ENCODE data around the gene ABHD16A. TPM values are rescaled to one million over a fixed set of nuclear protein-coding genes. Genes with fewer than 3 reads are reported as not detected.

The ABHD16A gene
- 10 to 100 TPM; 34.6 to 63.8 (median 50.3) TPM for polyA plus RNA-seq
- long read RNA-seq, donor 1, transcript ABHD16A-201 (20 exons, 2,103 nt) = major isoform, 27 of 28 reads
- long read RNA-seq, donor 1, partial matches to known transcripts = 0 of 28 reads
- long read RNA-seq, donor 1, other reads (novel, unspliced or antisense) = 0 of 28 reads
- long read RNA-seq, donor 2, transcript ABHD16A-201 (20 exons, 2,103 nt) = major isoform, 9 of 9 reads
- long read RNA-seq, donor 2, partial matches to known transcripts = 0 of 9 reads
- long read RNA-seq, donor 2, other reads (novel, unspliced or antisense) = 0 of 9 reads
- long read RNA-seq, donor 3, partial matches to known transcripts = 0 of 3 reads
- long read RNA-seq, donor 3, other reads (novel, unspliced or antisense) = 0 of 3 reads
- long read RNA-seq, donor 4 = 0 reads
- long read RNA-seq, donor 5, partial matches to known transcripts = 0 of 3 reads
- long read RNA-seq, donor 5, other reads (novel, unspliced or antisense) = 0 of 3 reads
- long read RNA-seq, donor 6, transcript ABHD16A-201 (20 exons, 2,103 nt) = major isoform, 7 of 8 reads
- long read RNA-seq, donor 6, partial matches to known transcripts = 0 of 8 reads
- long read RNA-seq, donor 6, other reads (novel, unspliced or antisense) = 0 of 8 reads
- long read RNA-seq, donor 7, transcript ABHD16A-201 (20 exons, 2,103 nt) = major isoform, 12 of 12 reads
- long read RNA-seq, donor 7, partial matches to known transcripts = 0 of 12 reads
- long read RNA-seq, donor 7, other reads (novel, unspliced or antisense) = 0 of 12 reads
- long read RNA-seq, donor 8 = 0 reads
- long read RNA-seq, donor 9 = 0 reads
- long read RNA-seq, donor 10, transcript ABHD16A-201 (20 exons, 2,103 nt) = major isoform, 14 of 15 reads
- long read RNA-seq, donor 10, partial matches to known transcripts = 0 of 15 reads
- long read RNA-seq, donor 10, other reads (novel, unspliced or antisense) = 0 of 15 reads

DNA sequence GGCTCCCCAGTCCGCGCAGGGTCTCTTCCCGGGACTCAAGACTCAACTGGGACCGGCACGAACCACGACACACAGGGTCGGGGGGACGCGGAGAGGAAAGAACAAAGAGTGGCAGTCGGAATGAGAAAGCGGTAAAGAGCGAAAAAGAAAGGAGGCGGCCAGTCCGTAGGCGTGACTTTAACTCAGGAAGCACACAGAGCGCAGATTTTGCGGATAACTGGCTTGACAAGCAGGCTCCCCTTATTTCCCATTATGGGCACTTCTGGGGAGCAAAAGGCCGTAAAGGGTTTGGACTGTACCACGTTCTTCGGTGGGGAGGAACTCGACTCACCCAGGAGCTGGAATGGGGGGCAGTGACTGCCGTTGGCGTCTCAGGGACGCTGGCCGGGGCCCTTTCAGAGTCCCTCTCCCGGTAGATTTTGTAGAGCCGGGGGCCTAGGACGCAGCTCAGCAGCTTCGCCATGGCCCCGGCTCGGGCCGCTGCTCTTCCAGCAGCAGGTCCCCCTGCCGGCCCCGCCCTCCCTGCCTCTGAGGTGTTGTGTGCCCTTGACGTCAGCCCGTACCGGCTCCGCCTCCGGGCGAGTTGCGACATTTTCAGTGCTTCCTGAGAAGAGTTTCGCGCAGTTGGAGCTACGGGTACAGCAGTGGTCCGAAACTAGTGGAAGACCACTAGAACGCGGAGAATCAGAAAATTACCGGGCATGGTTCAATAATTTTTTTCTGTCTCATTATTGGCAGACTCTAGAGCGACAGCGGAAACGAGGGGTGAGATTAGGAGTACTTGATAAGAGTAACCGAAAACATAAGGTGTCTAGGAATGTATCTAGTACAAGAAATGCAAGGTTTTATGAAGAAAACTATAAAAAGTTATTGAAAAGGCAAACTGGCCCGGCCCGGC lies at the start of gene ABHD16A:
TSS of gene ABHD16A (minus strand) at position 506 of the 898 bp plus-strand sequence. CDS start at position 463, 43 bp downstream.
- FAIRE-seq (no peak), DNase-seq (peak; percentile 98 to 100)
- WGBS, 3 donors = 1% methylated on average over 54 of the region's 54 CpGs

DNA sequence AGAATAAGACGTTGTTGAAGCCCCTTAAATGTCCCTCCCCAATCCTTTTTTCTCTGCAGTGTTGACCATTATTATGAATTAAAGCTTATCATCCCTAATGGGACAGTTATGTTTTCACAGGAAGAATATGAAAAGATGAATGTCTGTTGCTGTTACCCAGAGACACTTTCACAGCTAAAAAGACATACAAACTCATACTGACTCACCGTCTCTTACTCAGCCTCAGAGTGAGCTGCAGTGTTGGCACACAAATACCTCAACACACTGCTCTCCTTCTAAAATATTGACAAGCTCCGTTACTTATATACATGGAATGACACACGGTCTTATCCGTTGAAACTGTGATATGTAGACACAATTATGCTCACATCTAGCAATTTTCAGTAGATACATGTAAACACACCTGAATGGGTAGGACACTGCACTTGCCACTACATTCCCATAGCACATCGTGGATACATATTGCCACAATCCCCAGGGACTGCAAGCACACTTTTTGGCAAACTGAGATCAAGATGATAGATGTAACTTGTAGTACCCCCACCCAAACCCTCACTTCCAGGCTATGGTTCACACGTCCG lies 49.7 kb upstream of the ABHD16A start:
- DNase-seq (no peak), FAIRE-seq (no peak)
- Histone ChIP-seq H3K27ac (ENCODE audit: low read depth in 1 of 3, low read length in 2 of 3) (no peak overlapping the region), H3K9me3 (ENCODE audit: control insufficient read depth in 2 of 2, insufficient read depth in 1 of 2, low read depth in 1 of 2, low read length in 1 of 2) (no peaks in the 10 kb centered on the region), H3K4me1 (ENCODE audit: control insufficient read depth in 3 of 3, insufficient read depth in 2 of 3, low read depth in 1 of 3, low read length in 2 of 3) (no peaks in the 10 kb centered on the region), H3K36me3 (ENCODE audit: control insufficient read depth in 3 of 3, insufficient read depth in 2 of 3, low read depth in 1 of 3, low read length in 3 of 3) (peaks cover 0 to 9% (median 0%) of the 10 kb centered on the region in 3 donors), H3K4me3 (ENCODE audit: low read depth in 1 of 3, low read length in 3 of 3) (no peak overlapping the region), H3K27me3 (ENCODE audit: control insufficient read depth in 3 of 3, insufficient read depth in 3 of 3, low read length in 3 of 3) (no peaks in the 10 kb centered on the region)
- WGBS, 3 donors = 75 to 80% (median 76%) methylated on average over 8 of the region's 8 CpGs

More for the DNA sequence above, at the start of gene ABHD16A:
- peaks cover 0 to 28% (median 0%) of the 10 kb centered on the region in 3 donors for H3K36me3 ChIP-seq (ENCODE audit: control insufficient read depth in 3 of 3, insufficient read depth in 2 of 3, low read depth in 1 of 3, low read length in 3 of 3)
- H3K27ac ChIP-seq (ENCODE audit: low read depth in 1 of 3, low read length in 2 of 3) = peak within 1 kb of the TSS; percentile 97 to 98 (median 98)
- no peaks in the 10 kb centered on the region for H3K9me3 ChIP-seq (ENCODE audit: control insufficient read depth in 2 of 2, insufficient read depth in 1 of 2, low read depth in 1 of 2, low read length in 1 of 2)
- H3K4me3 ChIP-seq (ENCODE audit: low read depth in 1 of 3, low read length in 3 of 3) = peak within 1 kb of the TSS; percentile 46 to 88 (median 69)
- H3K27me3 ChIP-seq (ENCODE audit: control insufficient read depth in 3 of 3, insufficient read depth in 3 of 3, low read length in 3 of 3) = no peaks in the 10 kb centered on the region
- H3K4me1 ChIP-seq (ENCODE audit: control insufficient read depth in 3 of 3, insufficient read depth in 2 of 3, low read depth in 1 of 3, low read length in 2 of 3) = peaks cover 0 to 21% (median 4%) of the 10 kb centered on the region in 3 donors

DNA sequence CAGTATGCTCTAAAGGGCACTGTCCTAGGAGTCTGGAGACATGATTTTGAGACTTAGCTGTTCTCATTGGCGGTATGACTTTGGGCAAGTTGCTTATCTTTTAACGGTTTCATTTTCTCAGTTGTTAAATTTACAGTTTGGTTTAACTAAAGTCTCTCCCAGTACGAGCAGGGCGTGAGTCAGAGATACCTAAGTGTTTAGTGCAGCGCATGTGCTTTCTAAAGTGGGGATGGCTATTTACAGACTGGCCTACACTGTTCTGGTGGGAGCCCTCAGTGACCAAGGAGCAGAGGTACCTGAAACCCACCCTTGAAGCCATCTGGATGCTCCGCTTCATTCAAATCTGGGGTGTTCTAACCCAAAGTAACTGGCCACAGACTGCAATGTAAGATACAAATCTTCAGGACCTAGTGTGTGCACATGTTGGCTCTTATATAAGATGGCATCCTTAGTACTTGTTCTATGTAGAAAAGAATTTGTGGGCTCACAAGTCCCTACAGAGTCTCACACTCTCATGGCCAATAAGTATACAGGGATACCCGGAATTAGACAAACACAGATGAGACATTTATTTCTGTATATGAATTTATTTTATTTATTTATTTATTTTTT lies 47.4 kb upstream of the ABHD16A start:
- Histone ChIP-seq H3K9me3 (ENCODE audit: control insufficient read depth in 2 of 2, insufficient read depth in 1 of 2, low read depth in 1 of 2, low read length in 1 of 2) (no peaks in the 10 kb centered on the region), H3K4me3 (ENCODE audit: low read depth in 1 of 3, low read length in 3 of 3) (no peak overlapping the region), H3K27ac (ENCODE audit: low read depth in 1 of 3, low read length in 2 of 3) (no peak overlapping the region), H3K27me3 (ENCODE audit: control insufficient read depth in 3 of 3, insufficient read depth in 3 of 3, low read length in 3 of 3) (no peaks in the 10 kb centered on the region), H3K36me3 (ENCODE audit: control insufficient read depth in 3 of 3, insufficient read depth in 2 of 3, low read depth in 1 of 3, low read length in 3 of 3) (peaks cover 0 to 24% (median 2%) of the 10 kb centered on the region in 3 donors), H3K4me1 (ENCODE audit: control insufficient read depth in 3 of 3, insufficient read depth in 2 of 3, low read depth in 1 of 3, low read length in 2 of 3) (no peaks in the 10 kb centered on the region)
- no peak for DNase-seq
- FAIRE-seq = no peak
- 65 to 80% (median 68%) methylated on average over 7 of the region's 7 CpGs for WGBS, 3 donors

DNA sequence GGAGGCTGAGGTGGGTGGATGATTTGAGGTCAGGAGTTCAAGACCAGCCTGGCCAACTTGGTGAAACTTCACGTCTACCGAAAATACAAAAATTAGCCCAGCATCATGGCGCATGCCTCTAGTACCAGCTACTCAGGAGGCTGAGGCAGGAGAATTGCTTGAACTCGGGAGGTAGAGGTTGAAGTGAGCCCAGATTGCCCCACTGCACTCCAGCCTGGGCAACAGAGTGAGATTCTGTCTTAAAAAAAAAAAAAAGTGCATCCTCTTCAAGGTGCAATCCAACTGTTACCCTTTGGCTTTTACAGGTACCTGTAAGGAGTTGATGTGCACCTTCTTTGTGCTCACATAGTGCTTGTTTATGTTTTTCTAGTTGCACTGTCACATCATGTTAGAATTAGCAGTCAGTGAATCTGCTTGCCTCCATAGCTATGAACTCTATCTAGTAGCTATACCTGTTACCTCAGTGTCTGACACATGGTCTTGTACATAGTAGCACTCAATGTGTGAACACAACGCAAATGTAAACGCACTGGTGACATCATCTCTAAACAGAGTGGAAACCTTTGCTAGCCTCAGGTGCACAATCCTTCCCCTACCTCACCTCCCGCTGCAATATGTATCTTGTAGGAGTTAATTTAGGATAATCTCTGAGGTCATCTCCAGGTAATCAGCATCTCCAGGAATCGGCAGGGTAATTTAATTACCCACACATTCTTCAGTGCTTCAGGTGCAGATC lies 46.3 kb upstream of the ABHD16A start:
- FAIRE-seq (no peak), DNase-seq (no peak)
- Histone ChIP-seq H3K36me3 (ENCODE audit: control insufficient read depth in 3 of 3, insufficient read depth in 2 of 3, low read depth in 1 of 3, low read length in 3 of 3) (peaks cover 0 to 24% (median 2%) of the 10 kb centered on the region in 3 donors), H3K27me3 (ENCODE audit: control insufficient read depth in 3 of 3, insufficient read depth in 3 of 3, low read length in 3 of 3) (no peaks in the 10 kb centered on the region), H3K27ac (ENCODE audit: low read depth in 1 of 3, low read length in 2 of 3) (no peak overlapping the region), H3K4me3 (ENCODE audit: low read depth in 1 of 3, low read length in 3 of 3) (no peak overlapping the region), H3K9me3 (ENCODE audit: control insufficient read depth in 2 of 2, insufficient read depth in 1 of 2, low read depth in 1 of 2, low read length in 1 of 2) (no peaks in the 10 kb centered on the region), H3K4me1 (ENCODE audit: control insufficient read depth in 3 of 3, insufficient read depth in 2 of 3, low read depth in 1 of 3, low read length in 2 of 3) (no peaks in the 10 kb centered on the region)
- WGBS, 3 donors = 84 to 89% (median 88%) methylated on average over 8 of the region's 8 CpGs

DNA sequence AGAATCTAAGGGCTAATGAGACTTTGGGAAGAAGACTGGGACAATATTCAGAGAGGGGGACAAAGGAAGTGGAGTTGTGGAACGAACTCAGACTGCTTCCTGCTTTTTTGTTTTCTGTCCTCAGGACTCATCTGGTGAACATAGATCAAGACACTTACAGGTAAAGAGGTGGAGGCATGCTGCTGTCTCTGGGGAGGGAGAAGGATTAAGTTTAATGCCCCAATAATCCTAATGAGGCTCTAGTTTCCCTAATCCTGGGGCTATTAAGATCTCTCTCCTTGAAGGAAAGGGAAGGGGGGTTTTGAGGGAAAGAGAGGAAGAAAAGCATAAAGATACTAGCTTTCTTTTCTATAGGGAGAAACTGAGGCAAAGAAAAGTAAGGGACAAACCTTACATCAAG lies 41.3 kb upstream of the ABHD16A start:
- FAIRE-seq = no peak
- H3K4me3 ChIP-seq (ENCODE audit: low read depth in 1 of 3, low read length in 3 of 3) = no peak overlapping the region

DNA sequence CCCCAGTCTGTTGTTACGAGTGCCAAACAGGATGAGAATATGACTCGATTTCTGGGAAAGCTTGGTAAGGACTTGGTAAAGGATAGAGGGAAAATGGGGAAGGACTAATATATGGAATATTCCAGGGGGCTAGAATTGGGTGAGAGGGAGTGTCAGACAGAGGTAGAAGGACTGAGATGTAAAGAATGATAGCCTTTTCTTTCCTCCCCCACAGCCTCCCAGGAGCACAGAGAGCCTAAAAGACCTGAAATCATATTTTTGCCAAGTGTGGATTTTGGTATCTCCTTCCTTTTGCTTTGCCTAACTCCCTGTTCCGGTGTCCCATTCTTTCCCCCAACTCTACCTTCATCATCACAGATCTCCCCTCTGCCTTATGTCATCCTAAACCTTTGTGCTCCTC lies 39.8 kb upstream of the ABHD16A start:
- Histone ChIP-seq H3K36me3 (ENCODE audit: control insufficient read depth in 3 of 3, insufficient read depth in 2 of 3, low read depth in 1 of 3, low read length in 3 of 3) (peaks cover 0 to 36% (median 2%) of the 10 kb centered on the region in 3 donors), H3K27me3 (ENCODE audit: control insufficient read depth in 3 of 3, insufficient read depth in 3 of 3, low read length in 3 of 3) (no peaks in the 10 kb centered on the region), H3K27ac (ENCODE audit: low read depth in 1 of 3, low read length in 2 of 3) (no peak overlapping the region), H3K9me3 (ENCODE audit: control insufficient read depth in 2 of 2, insufficient read depth in 1 of 2, low read depth in 1 of 2, low read length in 1 of 2) (no peaks in the 10 kb centered on the region), H3K4me3 (ENCODE audit: low read depth in 1 of 3, low read length in 3 of 3) (no peak overlapping the region), H3K4me1 (ENCODE audit: control insufficient read depth in 3 of 3, insufficient read depth in 2 of 3, low read depth in 1 of 3, low read length in 2 of 3) (peaks cover 2 to 28% (median 3%) of the 10 kb centered on the region in 3 donors)
- no peak for DNase-seq
- WGBS, 3 donors = 91 to 96% (median 92%) methylated on average over 3 of the region's 3 CpGs
- FAIRE-seq = no peak

More for the DNA sequence above, 41.3 kb upstream of the ABHD16A start:
- no peaks in the 10 kb centered on the region for H3K9me3 ChIP-seq (ENCODE audit: control insufficient read depth in 2 of 2, insufficient read depth in 1 of 2, low read depth in 1 of 2, low read length in 1 of 2)
- DNase-seq = no peak
- H3K27me3 ChIP-seq (ENCODE audit: control insufficient read depth in 3 of 3, insufficient read depth in 3 of 3, low read length in 3 of 3) = no peaks in the 10 kb centered on the region
- 78 to 82% (median 79%) methylated on average over 1 of the region's 1 CpG for WGBS, 3 donors
- H3K27ac ChIP-seq (ENCODE audit: low read depth in 1 of 3, low read length in 2 of 3) = no peak overlapping the region
- H3K36me3 ChIP-seq (ENCODE audit: control insufficient read depth in 3 of 3, insufficient read depth in 2 of 3, low read depth in 1 of 3, low read length in 3 of 3) = peaks cover 0 to 39% (median 2%) of the 10 kb centered on the region in 3 donors
- peaks cover 0 to 12% (median 0%) of the 10 kb centered on the region in 3 donors for H3K4me1 ChIP-seq (ENCODE audit: control insufficient read depth in 3 of 3, insufficient read depth in 2 of 3, low read depth in 1 of 3, low read length in 2 of 3)

DNA sequence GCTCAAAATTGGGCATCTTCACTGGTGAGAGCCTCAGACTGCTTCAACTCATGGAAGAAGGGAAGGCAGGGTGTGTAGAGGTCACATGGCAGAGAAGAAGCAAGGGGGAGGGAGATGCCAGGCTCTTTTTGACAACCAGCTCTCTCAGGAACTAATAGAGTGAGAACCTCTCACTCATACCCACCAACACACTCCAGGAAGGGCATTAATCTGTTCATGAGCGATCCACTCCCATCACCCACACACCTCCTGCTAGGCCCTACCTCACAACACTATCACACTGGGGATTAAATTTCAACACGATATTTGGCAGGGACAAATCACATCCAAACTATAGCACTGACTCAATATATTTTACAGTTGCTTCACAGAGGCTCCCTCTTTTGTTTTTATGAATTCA lies 38.7 kb upstream of the ABHD16A start:
- no peak for FAIRE-seq
- 66 to 85% (median 78%) methylated on average over 2 of the region's 2 CpGs for WGBS, 3 donors
- H3K27ac ChIP-seq (ENCODE audit: low read depth in 1 of 3, low read length in 2 of 3) = no peak overlapping the region

More for the DNA sequence above, 38.7 kb upstream of the ABHD16A start:
- H3K36me3 ChIP-seq (ENCODE audit: control insufficient read depth in 3 of 3, insufficient read depth in 2 of 3, low read depth in 1 of 3, low read length in 3 of 3) = peaks cover 0 to 27% (median 0%) of the 10 kb centered on the region in 3 donors
- no peak overlapping the region for H3K4me3 ChIP-seq (ENCODE audit: low read depth in 1 of 3, low read length in 3 of 3)
- DNase-seq = no peak
- no peaks in the 10 kb centered on the region for H3K9me3 ChIP-seq (ENCODE audit: control insufficient read depth in 2 of 2, insufficient read depth in 1 of 2, low read depth in 1 of 2, low read length in 1 of 2)
- H3K4me1 ChIP-seq (ENCODE audit: control insufficient read depth in 3 of 3, insufficient read depth in 2 of 3, low read depth in 1 of 3, low read length in 2 of 3) = peaks cover 3 to 38% (median 8%) of the 10 kb centered on the region in 3 donors
- no peaks in the 10 kb centered on the region for H3K27me3 ChIP-seq (ENCODE audit: control insufficient read depth in 3 of 3, insufficient read depth in 3 of 3, low read length in 3 of 3)

Data from small intestine (tissue), 16 donors.